Right ventricle myocardium inferior (tissue), 1 donor: Measurements from ENCODE around the gene PIEZO1. TPM values are rescaled to one million over a fixed set of nuclear protein-coding genes. Genes with fewer than 3 reads are reported as not detected.
"Not testable (repeated sequence)": the region's sequence is repeated elsewhere in the genome, so short reads cannot be mapped to it uniquely, and the experiment has no call there.

ENCODE experiments used
- ATAC-seq: fragments of 200-7000 bp; cut with Tn5 transposase; one replicate; pipeline ENCODE4 v1.9.1; 2020; ENCODE audit warnings: mild to moderate bottlenecking, moderate library complexity
- DNase-seq: peaks from one replicate; pipeline ENCODE4 v3.0.0; 2021; ENCODE audit errors: missing footprints
- intact Hi-C: fragments of 100-400 bp; cut with DNase I; formaldehyde crosslinking; loops from one replicate; pipeline ENCODE4 v1.11.0; 2022
- total RNA-seq: library from RNA; stranded (reverse); fragmentation: NEBNext Ultra II Directional; extraction: Animal tissue kit (Norgen Biotek cat#: 25700); gene quantifications from one replicate; pipeline ENCODE4 v1.2.1, GENCODE V29; 2021
- donor health status: DM: no; HTN: yes; CAD: no; lungs with severe emphysema.

Gene PIEZO1
- total RNA-seq, 1 donor from 2014 or later: 18.1 TPM

GRCh38 chr16:88774544-88775393 lies 10.3 kb downstream of the PIEZO1 start:
- no peak for ATAC-seq
- DNase-seq: no peak
- intact Hi-C loops: no loop called here

GRCh38 chr16:88773812-88774291 lies 11.2 kb downstream of the PIEZO1 start:
- intact Hi-C loops: no loop called here
- DNase-seq: no peak
- ATAC-seq: peak; percentile 35

- peak; percentile 47 for ATAC-seq
- intact Hi-C loops: no loop called here
- no peak for DNase-seq
Observed at GRCh38 chr16:88772871-88773811, 11.9 kb downstream of the PIEZO1 start.

- DNase-seq, ATAC-seq, intact Hi-C loops: not testable (repeated sequence)
Observed at GRCh38 chr16:88771781-88772180, 13.2 kb downstream of the PIEZO1 start.

- no peak for DNase-seq
Observed at GRCh38 chr16:88771294-88771772, 13.7 kb downstream of the PIEZO1 start.

GRCh38 chr16:88770461-88771293 lies 14.3 kb downstream of the PIEZO1 start:
- DNase-seq (no peak), ATAC-seq (peak; percentile 14)
- intact Hi-C loops: no loop called here

More at GRCh38 chr16:88771294-88771772, 13.7 kb downstream of the PIEZO1 start:
- intact Hi-C loops: no loop called here
- ATAC-seq: no peak

GRCh38 chr16:88769617-88770460 lies 15.2 kb downstream of the PIEZO1 start:
- intact Hi-C loops: no loop called here
- no peak for ATAC-seq

GRCh38 chr16:88768071-88768783 lies 16.8 kb downstream of the PIEZO1 start:
- peak; percentile 29 for ATAC-seq
- no peak for DNase-seq
- intact Hi-C loops: no loop called here

More at GRCh38 chr16:88769617-88770460, 15.2 kb downstream of the PIEZO1 start:
- no peak for DNase-seq

- DNase-seq (no peak), ATAC-seq (no peak)
- intact Hi-C loops: no loop called here
Observed at GRCh38 chr16:88767546-88768070, 17.4 kb downstream of the PIEZO1 start.

GRCh38 chr16:88766975-88767374 lies 18.0 kb downstream of the PIEZO1 start:
- ATAC-seq (no peak), DNase-seq (no peak)
- intact Hi-C loops: no loop called here

- DNase-seq (no peak), ATAC-seq (no peak)
- intact Hi-C loops: no loop called here
Observed at GRCh38 chr16:88764913-88765349, 20.1 kb downstream of the PIEZO1 start.

- ATAC-seq (no peak), DNase-seq (no peak)
- intact Hi-C loops: no loop called here
Observed at GRCh38 chr16:88764080-88764479, 20.9 kb downstream of the PIEZO1 start.

- intact Hi-C loops: no loop called here
- no peak for DNase-seq
- ATAC-seq: no peak
Observed at GRCh38 chr16:88763502-88764053, 21.4 kb downstream of the PIEZO1 start.

- DNase-seq (no peak), ATAC-seq (no peak)
- intact Hi-C loops: no loop called here
Observed at GRCh38 chr16:88762941-88763340, 22.1 kb downstream of the PIEZO1 start.

GRCh38 chr16:88762258-88762870 lies 22.7 kb downstream of the PIEZO1 start:
- no peak for ATAC-seq
- DNase-seq: no peak
- intact Hi-C loops: no loop called here

- intact Hi-C loops: no loop called here
- ATAC-seq: no peak
- DNase-seq: no peak
Observed at GRCh38 chr16:88761830-88762229, 23.2 kb downstream of the PIEZO1 start.
